B cell (primary cell): Measurements from ENCODE around the gene CNTN4. TPM values are rescaled to one million over a fixed set of nuclear protein-coding genes. Genes with fewer than 3 reads are reported as not detected.

ENCODE experiments used
- ATAC-seq: fragments of 200-7000 bp; cut with Tn5 transposase; one replicate; pipeline ENCODE4 v1.10.0; 2021; ENCODE audit warnings: low read depth, mild to moderate bottlenecking, moderate number of reproducible peaks, moderate library complexity
- CTCF ChIA-PET: fragments of 350-600 bp; sonication (Branson Sonifier 250); formaldehyde crosslinking; loops from one replicate; lab custom pipeline; 2021; ENCODE audit warnings: antibody characterized with exemption, inconsistent platforms; lab: Charles Lee
- POLR2A ChIA-PET: fragments of 350-600 bp; sonication (Branson Sonifier 250); formaldehyde crosslinking; loops from one replicate; lab custom pipeline; 2021; ENCODE audit warnings: antibody characterized with exemption; lab: Charles Lee
- DNase-seq: peaks from one replicate; pipeline ENCODE4 v3.0.0; 2013
- H2AFZ ChIP-seq: 2 replicates; pipeline ENCODE4 v1.6.1; 2012; ENCODE audit warnings: mild to moderate bottlenecking, low read depth, low read length; ENCODE audit not compliant: insufficient read depth, poor library complexity, severe bottlenecking
- H3K27ac ChIP-seq, 2 donors: 1 replicate in 1 of 2; 2 replicates in 1 of 2; pipeline ENCODE4 v1.5.1; 2012 to 2013; ENCODE audit warnings: low read length in 2 of 2, mild to moderate bottlenecking in 2 of 2, moderate library complexity in 1 of 2
- H3K27me3 ChIP-seq, 4 experiments: fragments of 200-600 bp in 1 of 4; sonication (generic) in 1 of 4; replicated peaks in 1 of 4; 1 replicate in 2 of 4; 2 replicates in 2 of 4; pipeline versions ENCODE4 v1.6.1 to v1.7.0; 2013 to 2016; ENCODE audit warnings: low read length in 3 of 4, mild to moderate bottlenecking in 2 of 4, mixed read lengths in 1 of 4, moderate library complexity in 1 of 4; ENCODE audit not compliant: insufficient read depth in 4 of 4, control insufficient read depth in 3 of 4; ENCODE audit errors: control extremely low read depth in 1 of 4
- H3K36me3 ChIP-seq, 2 experiments: replicated peaks in 1 of 2; 1 replicate in 1 of 2; 2 replicates in 1 of 2; pipeline versions ENCODE4 v1.6.1 to v1.7.1; 2013; ENCODE audit warnings: low read length in 1 of 2; ENCODE audit not compliant: insufficient read depth in 2 of 2, control insufficient read depth in 1 of 2; ENCODE audit errors: control extremely low read depth in 1 of 2, extremely low read depth in 1 of 2
- H3K4me1 ChIP-seq, 2 donors: fragments of 200-600 bp in 1 of 2; sonication (generic) in 1 of 2; 1 replicate in 1 of 2; 2 replicates in 1 of 2; pipeline versions ENCODE4 v1.5.1 to v1.6.1; 2013 to 2017; ENCODE audit warnings: low read length in 2 of 2; ENCODE audit not compliant: control insufficient read depth in 2 of 2, insufficient read depth in 2 of 2
- H3K4me2 ChIP-seq: replicated peaks from 2 replicates; pipeline ENCODE3; 2012; ENCODE audit warnings: mild to moderate bottlenecking, low read depth, low read length; ENCODE audit not compliant: poor library complexity, severe bottlenecking
- H3K4me3 ChIP-seq, 5 experiments: fragments of 200-600 bp in 1 of 5; sonication (generic) in 1 of 5; 1 replicate in 3 of 5; 2 replicates in 2 of 5; pipeline versions ENCODE4 v1.5.1 to v1.7.0; 2011 to 2016; ENCODE audit warnings: low read length in 4 of 5, mild to moderate bottlenecking in 4 of 5, low read depth in 2 of 5, control low read depth in 1 of 5, moderate library complexity in 1 of 5; ENCODE audit not compliant: insufficient read depth in 1 of 5; ENCODE audit errors: control extremely low read depth in 1 of 5, extremely low read depth in 1 of 5
- H3K79me2 ChIP-seq: fragments of 200-600 bp; sonication (generic); one replicate; pipeline ENCODE4 v1.6.0; 2016; ENCODE audit warnings: low read length; ENCODE audit not compliant: control insufficient read depth, insufficient read depth
- H3K9ac ChIP-seq: fragments of 200-600 bp; sonication (generic); 2 replicates; pipeline ENCODE4 v1.6.1; 2017; ENCODE audit warnings: mild to moderate bottlenecking, low read length, moderate library complexity
- H3K9me3 ChIP-seq, 3 donors: one replicate each; pipeline versions ENCODE4 v1.6.1 to v1.7.1; 2013; ENCODE audit warnings: low read length in 2 of 3; ENCODE audit not compliant: control insufficient read depth in 2 of 3, insufficient read depth in 1 of 3; ENCODE audit errors: control extremely low read depth in 1 of 3
- H4K20me1 ChIP-seq: 2 replicates; pipeline ENCODE4 v1.6.0; 2012; ENCODE audit warnings: mild to moderate bottlenecking, low read length; ENCODE audit not compliant: insufficient read depth, control insufficient read depth, poor library complexity, severe bottlenecking
- H3K27ac Mint-ChIP-seq: one replicate; pipeline ENCODE4 v1.8.0; 2021; ENCODE audit warnings: mixed read lengths
- H3K27me3 Mint-ChIP-seq: one replicate; pipeline ENCODE4 v1.8.0; 2021; ENCODE audit warnings: mixed read lengths
- H3K4me1 Mint-ChIP-seq: one replicate; pipeline ENCODE4 v1.8.0; 2021; ENCODE audit warnings: mixed read lengths
- H3K4me3 Mint-ChIP-seq: one replicate; pipeline ENCODE4 v1.8.0; 2021; ENCODE audit warnings: mixed read lengths
- H3K9me3 Mint-ChIP-seq: one replicate; pipeline ENCODE4 v1.8.0; 2022; ENCODE audit warnings: mixed read lengths; ENCODE audit not compliant: insufficient read depth
- EZH2 ChIP-seq: IDR thresholded peaks from 2 replicates; pipeline ENCODE4 v1.6.1; 2012; ENCODE audit warnings: borderline replicate concordance, low read depth, mild to moderate bottlenecking, moderate library complexity, low read length; ENCODE audit not compliant: insufficient read depth, poor library complexity, severe bottlenecking
- WGBS: methylation state at CpG from one replicate; pipeline ENCODE4 v1.1.5; 2013; ENCODE audit warnings: missing lambda C conversion rate; ENCODE audit not compliant: insufficient coverage; 5-methylcytosine and 5-hydroxymethylcytosine counted together
- intact Hi-C: fragments of 100-400 bp; cut with micrococcal nuclease; formaldehyde crosslinking; loops from one replicate; pipeline ENCODE4 v1.10.0; 2022
- polyA plus RNA-seq: library from polyadenylated mRNA; depleted of rRNA; stranded (reverse); fragments of >200 nt; gene quantifications from 2 replicates; pipeline ENCODE4 v1.2.3, GENCODE V29; 2012
- total RNA-seq, 2 donors: library from RNA; stranded (reverse); fragments of 120-200 nt in 1 of 2; gene quantifications; 1 replicate in 1 of 2; 2 replicates in 1 of 2; pipeline versions ENCODE4 v1.2.3 to v1.2.4, GENCODE V29; 2013 to 2022
- TF ChIP-seq, protein P1 (sequence below): fragments of 200-600 bp; IDR thresholded peaks from one replicate; pipeline ENCODE4 v1.8.0; 2022; ENCODE audit warnings: antibody characterized with exemption, mild to moderate bottlenecking

The CNTN4 gene
- total and polyA plus RNA-seq, 2 donors (not counting 1 experiment from before 2014, with no cell fraction given): 0.05 TPM; not detected in 1

DNA sequence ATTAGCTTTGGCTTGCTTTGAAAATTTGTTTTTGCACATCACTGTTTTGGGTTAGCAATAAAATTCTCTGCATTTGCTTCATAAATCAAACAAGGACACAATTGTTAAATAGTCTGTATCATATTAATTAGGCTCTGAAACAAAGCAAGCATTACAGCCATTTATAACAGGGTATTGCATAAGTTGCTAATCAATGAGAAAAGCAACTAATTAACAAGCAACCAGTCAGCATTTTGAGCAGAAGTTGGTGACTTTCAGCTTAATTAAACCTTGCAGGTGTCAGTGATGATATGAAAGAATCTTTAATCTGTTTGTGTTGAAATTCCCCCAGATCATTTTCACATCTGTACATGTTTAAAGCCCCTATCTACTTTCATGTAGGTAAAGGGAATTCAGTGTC lies 516.4 kb downstream of the CNTN4 start:
- Mint-ChIP-seq H3K27ac (no peak overlapping the region), H3K27me3 (no peaks in the 10 kb centered on the region), H3K9me3 (peaks cover 4% of the 10 kb centered on the region), H3K4me3 (no peak overlapping the region), H3K4me1 (no peaks in the 10 kb centered on the region)
- H3K27me3 ChIP-seq: no peaks in the 10 kb centered on the region
- H3K9me3 ChIP-seq: no peaks in the 10 kb centered on the region
- no peaks in the 10 kb centered on the region for H3K4me1 ChIP-seq
- CTCF ChIA-PET: no interaction called here
- intact Hi-C loops: no loop called here
- no peak overlapping the region for H3K27ac ChIP-seq
- H3K36me3 ChIP-seq: no peaks in the 10 kb centered on the region
- no peak overlapping the region for H2AFZ ChIP-seq
- H3K79me2 ChIP-seq: no peaks in the 10 kb centered on the region
- no peak for TF ChIP-seq EZH2
- TF ChIP-seq, protein P1, sequence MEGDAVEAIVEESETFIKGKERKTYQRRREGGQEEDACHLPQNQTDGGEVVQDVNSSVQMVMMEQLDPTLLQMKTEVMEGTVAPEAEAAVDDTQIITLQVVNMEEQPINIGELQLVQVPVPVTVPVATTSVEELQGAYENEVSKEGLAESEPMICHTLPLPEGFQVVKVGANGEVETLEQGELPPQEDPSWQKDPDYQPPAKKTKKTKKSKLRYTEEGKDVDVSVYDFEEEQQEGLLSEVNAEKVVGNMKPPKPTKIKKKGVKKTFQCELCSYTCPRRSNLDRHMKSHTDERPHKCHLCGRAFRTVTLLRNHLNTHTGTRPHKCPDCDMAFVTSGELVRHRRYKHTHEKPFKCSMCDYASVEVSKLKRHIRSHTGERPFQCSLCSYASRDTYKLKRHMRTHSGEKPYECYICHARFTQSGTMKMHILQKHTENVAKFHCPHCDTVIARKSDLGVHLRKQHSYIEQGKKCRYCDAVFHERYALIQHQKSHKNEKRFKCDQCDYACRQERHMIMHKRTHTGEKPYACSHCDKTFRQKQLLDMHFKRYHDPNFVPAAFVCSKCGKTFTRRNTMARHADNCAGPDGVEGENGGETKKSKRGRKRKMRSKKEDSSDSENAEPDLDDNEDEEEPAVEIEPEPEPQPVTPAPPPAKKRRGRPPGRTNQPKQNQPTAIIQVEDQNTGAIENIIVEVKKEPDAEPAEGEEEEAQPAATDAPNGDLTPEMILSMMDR: no peak
- no peaks in the 10 kb centered on the region for H4K20me1 ChIP-seq
- H3K9ac ChIP-seq: no peak overlapping the region
- POLR2A ChIA-PET: no interaction called here
- H3K4me3 ChIP-seq: no peak overlapping the region
- ATAC-seq: no peak
- no peak for DNase-seq
- H3K4me2 ChIP-seq: no peak overlapping the region

DNA sequence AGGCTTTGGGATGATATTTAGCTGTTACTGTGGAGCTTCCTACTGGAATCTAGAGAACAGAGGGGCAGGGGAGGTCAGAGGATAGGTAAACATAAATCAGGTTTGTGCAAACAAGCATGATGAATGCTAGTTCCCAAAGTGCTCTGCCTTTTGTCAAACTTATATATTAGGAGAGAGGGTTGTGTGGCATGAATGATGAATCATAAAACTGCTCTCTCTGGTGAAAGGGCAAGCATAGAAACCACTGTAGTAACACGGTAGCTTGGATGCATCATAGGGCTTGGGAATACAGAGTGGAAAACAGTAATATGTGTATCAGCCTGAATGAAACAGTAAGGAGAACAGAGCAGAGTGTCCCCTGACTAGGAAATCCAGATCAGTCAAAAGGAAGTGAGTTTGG lies 524.8 kb downstream of the CNTN4 start:
- no peak overlapping the region for H2AFZ ChIP-seq
- POLR2A ChIA-PET: no interaction called here
- H3K4me1 ChIP-seq: no peaks in the 10 kb centered on the region
- ATAC-seq: no peak
- no peak overlapping the region for H3K9ac ChIP-seq
- no peaks in the 10 kb centered on the region for H3K4me1 Mint-ChIP-seq
- no peak overlapping the region for H3K27ac Mint-ChIP-seq
- intact Hi-C loops: no loop called here
- H3K4me2 ChIP-seq: no peak overlapping the region
- H3K79me2 ChIP-seq: no peaks in the 10 kb centered on the region
- no peaks in the 10 kb centered on the region for H3K27me3 ChIP-seq
- H3K4me3 Mint-ChIP-seq: no peak overlapping the region
- no peaks in the 10 kb centered on the region for H3K9me3 Mint-ChIP-seq
- DNase-seq: no peak
- H3K36me3 ChIP-seq: no peaks in the 10 kb centered on the region
- TF ChIP-seq, protein P1: no peak
- TF ChIP-seq EZH2: no peak
- 55% methylated on average over 1 of the region's 1 CpG for WGBS
- no peak overlapping the region for H3K4me3 ChIP-seq
- H3K9me3 ChIP-seq: peaks cover 0 to 2% (median 0%) of the 10 kb centered on the region in 3 donors
- H3K27me3 Mint-ChIP-seq: no peaks in the 10 kb centered on the region
- no peaks in the 10 kb centered on the region for H4K20me1 ChIP-seq
- no peak overlapping the region for H3K27ac ChIP-seq
- CTCF ChIA-PET: no interaction called here
